GM12873 (cell line): Measurements from ENCODE around the gene ARVCF.
A peak's percentile ranks its signal among the peaks of the same experiment; 100 is the strongest.

Experiments used
- TF ChIP-seq, protein P1 (sequence below): IDR thresholded peaks from 2 replicates; pipeline ENCODE4 v1.5.1; 2012; ENCODE audit warnings: low read depth, mild to moderate bottlenecking, moderate library complexity, low read length, control low read depth; ENCODE audit not compliant: insufficient read depth; ENCODE audit errors: missing control alignments

The ARVCF gene

DNA sequence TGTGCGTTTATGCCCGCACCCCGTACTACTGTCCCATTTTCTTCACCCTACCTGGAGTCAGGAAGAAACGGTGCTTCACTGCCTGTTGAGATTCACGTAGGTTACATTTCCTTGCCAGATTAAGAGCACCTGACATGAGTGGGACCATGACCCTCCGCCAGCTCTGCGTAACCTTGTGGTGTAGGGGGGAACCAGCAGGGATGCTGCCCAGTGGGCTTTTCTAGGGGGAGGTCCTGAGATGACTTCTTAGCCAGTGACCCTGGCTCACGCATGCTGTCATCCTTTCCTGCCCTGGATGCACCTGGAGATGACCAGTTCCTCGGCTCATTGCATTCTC, 967 bp upstream of the ARVCF start:
- TF ChIP-seq, protein P1, sequence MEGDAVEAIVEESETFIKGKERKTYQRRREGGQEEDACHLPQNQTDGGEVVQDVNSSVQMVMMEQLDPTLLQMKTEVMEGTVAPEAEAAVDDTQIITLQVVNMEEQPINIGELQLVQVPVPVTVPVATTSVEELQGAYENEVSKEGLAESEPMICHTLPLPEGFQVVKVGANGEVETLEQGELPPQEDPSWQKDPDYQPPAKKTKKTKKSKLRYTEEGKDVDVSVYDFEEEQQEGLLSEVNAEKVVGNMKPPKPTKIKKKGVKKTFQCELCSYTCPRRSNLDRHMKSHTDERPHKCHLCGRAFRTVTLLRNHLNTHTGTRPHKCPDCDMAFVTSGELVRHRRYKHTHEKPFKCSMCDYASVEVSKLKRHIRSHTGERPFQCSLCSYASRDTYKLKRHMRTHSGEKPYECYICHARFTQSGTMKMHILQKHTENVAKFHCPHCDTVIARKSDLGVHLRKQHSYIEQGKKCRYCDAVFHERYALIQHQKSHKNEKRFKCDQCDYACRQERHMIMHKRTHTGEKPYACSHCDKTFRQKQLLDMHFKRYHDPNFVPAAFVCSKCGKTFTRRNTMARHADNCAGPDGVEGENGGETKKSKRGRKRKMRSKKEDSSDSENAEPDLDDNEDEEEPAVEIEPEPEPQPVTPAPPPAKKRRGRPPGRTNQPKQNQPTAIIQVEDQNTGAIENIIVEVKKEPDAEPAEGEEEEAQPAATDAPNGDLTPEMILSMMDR: no peak

DNA sequence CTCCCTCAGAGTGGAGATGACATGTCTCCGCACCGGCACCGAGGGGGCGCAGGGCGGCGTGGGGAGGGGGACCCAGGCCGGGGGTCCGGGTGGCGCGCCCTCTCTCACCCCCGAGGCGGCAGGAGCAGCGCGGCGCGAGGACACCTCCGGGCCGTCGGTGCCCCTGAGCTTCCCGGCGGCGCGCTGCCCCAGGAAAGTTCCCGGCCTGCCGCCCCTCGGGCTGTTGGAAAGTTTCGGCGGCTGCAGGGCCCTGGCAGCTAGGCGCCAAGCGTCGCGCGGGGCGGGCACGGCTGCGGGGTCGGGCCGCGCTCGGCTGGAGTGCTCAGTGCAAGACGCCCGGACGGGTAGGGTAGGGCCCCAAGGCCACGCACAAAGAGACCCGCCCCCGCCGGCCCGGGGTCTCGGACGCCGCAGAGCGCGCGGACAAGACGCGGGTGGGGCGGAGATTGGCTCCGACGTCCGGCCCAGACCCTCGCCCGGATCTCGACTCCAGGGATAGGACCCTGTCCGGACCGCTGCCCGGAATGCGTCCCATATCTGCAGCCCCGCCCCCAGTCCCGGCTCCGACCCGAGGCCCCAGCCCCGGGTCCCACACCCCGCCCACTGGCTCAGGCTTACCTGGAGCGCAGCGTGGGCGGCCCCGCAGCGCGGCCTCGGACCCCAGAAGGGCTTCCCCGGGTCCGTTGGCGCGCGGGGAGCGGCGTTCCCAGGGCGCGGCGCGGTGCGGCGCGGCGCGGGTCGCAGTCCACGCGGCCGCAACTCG, 471 bp downstream of the ARVCF start:
- TF ChIP-seq, protein P1: no peak

DNA sequence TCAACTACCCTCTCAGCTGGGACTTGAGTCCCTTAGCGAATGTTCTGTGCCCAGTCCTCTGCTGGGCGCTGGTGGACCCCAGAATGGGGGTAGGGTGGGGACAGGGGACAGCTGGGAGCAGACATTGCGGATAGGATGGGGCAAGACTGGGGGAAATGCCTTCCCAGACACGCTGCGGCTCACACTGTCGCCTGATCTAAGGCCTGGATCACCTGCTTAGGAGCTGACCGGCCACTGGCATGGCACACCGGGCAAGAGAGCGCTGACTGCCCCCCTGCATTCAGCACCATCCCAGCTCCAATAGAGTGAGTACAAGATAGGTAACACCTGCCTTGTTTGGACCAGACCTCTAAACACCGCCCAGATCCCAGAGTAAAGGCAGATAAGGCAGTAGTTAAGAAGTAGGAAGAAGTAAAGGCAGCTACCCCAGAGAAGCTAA, 1.4 kb downstream of the ARVCF start:
- TF ChIP-seq, protein P1: no peak

DNA sequence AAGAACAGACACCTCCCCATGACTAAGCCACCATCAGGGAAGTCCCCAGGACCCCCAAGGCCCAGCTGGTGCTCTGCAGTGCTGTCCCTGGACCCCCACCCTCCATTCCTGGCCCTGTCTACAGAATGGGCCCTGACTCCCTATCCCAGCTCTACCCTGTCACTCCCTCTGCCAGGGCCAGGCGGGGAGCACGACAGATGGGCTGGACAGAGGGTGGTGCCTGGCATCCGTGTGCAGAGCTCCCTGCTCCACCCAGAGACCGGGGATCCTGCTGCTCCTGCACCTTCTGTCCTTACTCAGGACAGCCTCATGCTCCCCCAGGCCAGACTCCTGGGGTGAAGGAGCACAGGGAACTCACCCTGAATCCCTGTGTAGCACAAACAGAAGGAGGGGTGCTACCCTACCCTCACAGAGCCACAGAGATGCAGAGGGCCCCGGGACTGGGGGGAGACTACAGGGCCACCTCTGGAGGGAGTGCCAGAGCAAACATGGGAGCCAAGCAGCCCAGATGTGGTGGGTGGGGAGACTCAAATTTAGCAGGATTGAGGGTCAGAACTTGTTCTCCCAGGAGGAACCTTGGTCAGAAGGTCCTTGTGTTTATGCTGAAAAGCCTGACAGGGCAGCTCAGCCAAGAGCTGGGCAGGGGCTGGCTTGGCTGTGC, 2.0 kb downstream of the ARVCF start:
- TF ChIP-seq, protein P1: no peak

DNA sequence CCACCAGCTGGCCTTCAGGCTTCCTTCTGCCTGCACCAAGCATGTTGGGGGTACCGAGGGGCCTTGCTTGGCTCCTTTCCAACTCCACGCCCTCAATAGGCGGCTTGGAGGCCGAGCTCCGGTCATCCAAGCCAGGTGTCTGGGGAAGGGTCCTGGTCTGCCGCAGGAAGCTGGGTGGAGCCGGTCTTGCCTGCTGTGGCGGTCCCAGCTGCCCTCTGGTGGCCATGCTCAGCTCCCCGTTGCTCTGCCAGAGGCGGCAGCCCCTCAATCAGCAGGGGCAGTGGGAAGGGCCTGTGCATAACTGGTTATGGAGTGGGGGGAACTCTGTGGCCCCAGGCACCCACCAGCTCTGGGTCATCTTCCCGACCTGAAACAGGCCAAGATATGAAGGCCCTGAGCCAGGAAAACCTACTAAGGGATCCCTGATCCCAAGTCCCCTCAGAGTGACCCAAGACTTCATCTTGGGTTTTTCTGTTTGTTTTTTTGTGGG, 3.2 kb downstream of the ARVCF start:
- TF ChIP-seq, protein P1: peak; percentile 72

DNA sequence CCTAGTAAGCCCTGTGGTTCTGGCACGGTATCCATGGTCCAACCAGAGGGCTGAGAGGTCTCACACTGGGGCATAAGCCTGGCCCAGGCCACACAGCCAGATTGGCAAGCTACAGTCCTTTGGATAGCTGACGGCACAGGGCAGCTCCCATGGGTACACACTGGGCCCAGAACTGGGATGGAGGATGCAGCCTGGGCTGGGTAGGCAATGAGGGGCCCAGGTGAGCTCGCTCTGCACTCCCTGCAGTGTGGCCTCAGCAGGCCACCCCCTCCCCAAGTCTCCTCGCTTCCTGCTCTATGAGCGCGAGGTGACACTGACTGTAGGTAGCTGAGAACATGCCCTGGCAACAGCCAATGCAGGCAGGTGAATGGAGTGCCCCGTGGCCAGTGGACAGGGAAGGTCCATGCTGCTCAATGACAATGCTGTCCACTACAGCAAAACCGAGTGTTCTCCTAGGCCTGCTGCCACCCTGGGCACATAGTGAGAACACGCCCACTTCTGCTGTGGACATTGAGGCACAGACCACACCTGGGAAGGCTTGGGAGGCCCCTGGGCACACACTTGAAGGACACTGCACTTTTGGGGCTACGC, 3.8 kb downstream of the ARVCF start:
- TF ChIP-seq, protein P1: no peak
